ENCODE data around the gene C10orf90.

- TF ChIP-seq POLR2A (IDR thresholded peaks at IDR 0.05) (no peak), CTCF (IDR thresholded peaks at IDR 0.05) (no peak)
Measured at GRCh38 chr10:126599949-126600682, 70.4 kb downstream of the C10orf90 start.

All from Peyer's patch (tissue), 4 donors.